SK-N-MC (cell line): ENCODE results near the gene CACNA2D2.

Source experiments
- DNase-seq: peaks from one replicate; pipeline ENCODE4 v3.0.0-alpha.2; 2011; ENCODE audit warnings: low read depth, low spot score
- H3K27ac ChIP-seq: fragments of 200-600 bp; sonication (generic); 2 replicates; pipeline ENCODE4 v1.5.1; 2016; ENCODE audit warnings: mixed run types
- H3K36me3 ChIP-seq: fragments of 200-600 bp; sonication (generic); 2 replicates; pipeline ENCODE4 v1.6.1; 2017; ENCODE audit warnings: antibody characterized with exemption, low read length, mixed read lengths; ENCODE audit not compliant: insufficient read depth
- H3K4me3 ChIP-seq: fragments of 200-600 bp; sonication (generic); 2 replicates; pipeline ENCODE4 v1.5.1; 2016
- H3K9ac ChIP-seq: fragments of 200-600 bp; sonication (generic); 2 replicates; pipeline ENCODE4 v1.8.0; 2017; ENCODE audit warnings: mixed run types, mixed read lengths; ENCODE audit not compliant: insufficient read length
- H3K9me3 ChIP-seq: fragments of 200-600 bp; sonication (generic); 2 replicates; pipeline ENCODE4 v1.6.1; 2017; ENCODE audit warnings: low read depth, mild to moderate bottlenecking, antibody characterized with exemption, low read length, moderate library complexity, mixed read lengths
- EZH2 ChIP-seq: fragments of 200-600 bp; sonication (generic); IDR thresholded peaks from one replicate; pipeline ENCODE4 v1.6.1; 2017; ENCODE audit warnings: antibody characterized with exemption
- FOXP2 ChIP-seq: optimal IDR thresholded peaks from 2 replicates; pipeline ENCODE3; 2011; ENCODE audit warnings: mild to moderate bottlenecking, moderate library complexity; ENCODE audit not compliant: insufficient read depth; ENCODE audit errors: extremely low read length, control extremely low read depth
- POLR2AphosphoS5 ChIP-seq: IDR thresholded peaks from 2 replicates; pipeline ENCODE4 v1.6.1; 2012; ENCODE audit warnings: mild to moderate bottlenecking, low read depth, low read length, borderline replicate concordance

CACNA2D2 gene

GRCh38 chr3:50401978-50402595 is 101.3 kb downstream of the CACNA2D2 start:
- H3K27ac ChIP-seq = no peak overlapping the region
- no peak overlapping the region for H3K9ac ChIP-seq
- no peaks in the 10 kb centered on the region for H3K9me3 ChIP-seq
- no peak for DNase-seq
- no peaks in the 10 kb centered on the region for H3K36me3 ChIP-seq
- no peak overlapping the region for H3K4me3 ChIP-seq
- TF ChIP-seq FOXP2 (no peak), EZH2 (no peak), POLR2AphosphoS5 (no peak)

- Histone ChIP-seq H3K4me3 (no peak overlapping the region), H3K9ac (no peak overlapping the region), H3K9me3 (no peaks in the 10 kb centered on the region), H3K27ac (no peak overlapping the region), H3K36me3 (no peaks in the 10 kb centered on the region)
- DNase-seq = no peak
- TF ChIP-seq EZH2 (no peak), FOXP2 (no peak), POLR2AphosphoS5 (no peak)
These were observed 106.9 kb downstream of the CACNA2D2 start for GRCh38 chr3:50396502-50396901.

- Histone ChIP-seq H3K4me3 (no peak overlapping the region), H3K9me3 (no peaks in the 10 kb centered on the region), H3K27ac (no peak overlapping the region), H3K36me3 (no peaks in the 10 kb centered on the region), H3K9ac (no peak overlapping the region)
- TF ChIP-seq POLR2AphosphoS5 (no peak), FOXP2 (no peak), EZH2 (no peak)
- DNase-seq = no peak
These were observed 108.2 kb downstream of the CACNA2D2 start for GRCh38 chr3:50395070-50395860.

DNA sequence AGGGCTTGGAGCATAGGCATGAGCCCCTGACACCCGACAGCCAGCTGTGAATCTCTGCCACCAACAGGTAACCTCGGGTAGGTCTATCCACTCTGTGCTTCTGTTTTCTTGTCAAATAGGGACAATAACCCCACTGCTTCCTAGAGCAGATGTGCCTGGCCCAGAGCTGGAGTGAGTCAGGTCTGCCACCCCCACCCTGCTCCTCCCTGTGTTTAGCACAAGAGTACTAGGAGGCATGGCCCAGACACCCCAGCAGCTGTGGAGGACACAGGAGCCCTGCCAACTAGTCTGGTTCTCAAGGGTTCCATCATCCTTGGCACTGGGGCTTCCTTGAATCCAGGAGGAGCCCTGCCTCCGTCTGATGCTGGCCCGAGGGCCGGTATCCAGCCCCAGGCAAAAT is 110.4 kb downstream of the CACNA2D2 start:
- Histone ChIP-seq H3K9me3 (no peaks in the 10 kb centered on the region), H3K4me3 (no peak overlapping the region), H3K9ac (no peak overlapping the region), H3K27ac (no peak overlapping the region), H3K36me3 (no peaks in the 10 kb centered on the region)
- no peak for DNase-seq
- no peak for TF ChIP-seq EZH2
- TF ChIP-seq FOXP2 = no peak
- no peak for TF ChIP-seq POLR2AphosphoS5

- no peaks in the 10 kb centered on the region for H3K9me3 ChIP-seq
- TF ChIP-seq FOXP2 (no peak), POLR2AphosphoS5 (no peak), EZH2 (no peak)
- no peak overlapping the region for H3K4me3 ChIP-seq
- H3K27ac ChIP-seq = no peak overlapping the region
- DNase-seq = no peak
- H3K36me3 ChIP-seq = no peaks in the 10 kb centered on the region
- no peak overlapping the region for H3K9ac ChIP-seq
These were observed 111.2 kb downstream of the CACNA2D2 start for GRCh38 chr3:50392101-50392715.

DNA sequence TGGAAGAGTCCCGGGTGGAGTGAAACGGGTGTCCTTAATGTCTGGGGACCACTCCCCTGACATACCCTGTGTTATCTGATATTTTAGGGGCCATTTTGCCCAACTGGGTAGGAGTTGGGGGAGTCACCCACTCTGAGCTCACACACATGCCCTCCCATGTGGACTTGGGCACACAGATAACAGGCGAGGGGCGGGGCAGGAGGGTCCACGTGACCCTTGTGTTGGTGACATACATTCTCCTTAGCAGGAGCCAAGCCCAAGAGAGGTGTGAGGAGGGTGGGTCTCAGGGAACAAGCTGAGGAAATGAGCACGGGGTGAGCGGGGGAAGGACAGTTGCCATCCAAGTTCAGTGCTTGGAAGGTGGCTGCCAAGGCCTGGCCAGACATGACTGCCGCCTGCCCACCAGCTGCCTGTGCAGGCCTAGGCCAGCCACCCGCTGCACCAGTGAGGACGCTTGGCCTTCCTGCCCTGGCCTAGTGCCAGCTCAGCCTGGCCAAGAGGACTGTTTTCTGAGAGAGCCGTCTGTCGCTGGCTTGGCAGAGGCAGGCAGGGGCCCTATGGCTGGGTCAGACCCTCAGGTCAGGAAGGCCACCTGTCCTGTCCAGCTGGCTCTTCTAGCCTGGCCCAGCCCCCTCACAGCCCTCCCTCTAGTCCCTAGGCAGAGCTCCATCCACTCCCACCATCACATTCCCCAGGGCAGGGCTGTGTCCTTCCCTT is 112.8 kb downstream of the CACNA2D2 start:
- H3K9ac ChIP-seq = no peak overlapping the region
- no peak overlapping the region for H3K4me3 ChIP-seq
- no peak overlapping the region for H3K27ac ChIP-seq
- TF ChIP-seq EZH2 = no peak
- no peak for TF ChIP-seq POLR2AphosphoS5
- no peaks in the 10 kb centered on the region for H3K36me3 ChIP-seq
- no peaks in the 10 kb centered on the region for H3K9me3 ChIP-seq
- DNase-seq = no peak

GRCh38 chr3:50389414-50389767 is 114.0 kb downstream of the CACNA2D2 start:
- no peak for DNase-seq
- TF ChIP-seq EZH2 = no peak
- TF ChIP-seq POLR2AphosphoS5 = no peak
- TF ChIP-seq FOXP2 = no peak

DNA sequence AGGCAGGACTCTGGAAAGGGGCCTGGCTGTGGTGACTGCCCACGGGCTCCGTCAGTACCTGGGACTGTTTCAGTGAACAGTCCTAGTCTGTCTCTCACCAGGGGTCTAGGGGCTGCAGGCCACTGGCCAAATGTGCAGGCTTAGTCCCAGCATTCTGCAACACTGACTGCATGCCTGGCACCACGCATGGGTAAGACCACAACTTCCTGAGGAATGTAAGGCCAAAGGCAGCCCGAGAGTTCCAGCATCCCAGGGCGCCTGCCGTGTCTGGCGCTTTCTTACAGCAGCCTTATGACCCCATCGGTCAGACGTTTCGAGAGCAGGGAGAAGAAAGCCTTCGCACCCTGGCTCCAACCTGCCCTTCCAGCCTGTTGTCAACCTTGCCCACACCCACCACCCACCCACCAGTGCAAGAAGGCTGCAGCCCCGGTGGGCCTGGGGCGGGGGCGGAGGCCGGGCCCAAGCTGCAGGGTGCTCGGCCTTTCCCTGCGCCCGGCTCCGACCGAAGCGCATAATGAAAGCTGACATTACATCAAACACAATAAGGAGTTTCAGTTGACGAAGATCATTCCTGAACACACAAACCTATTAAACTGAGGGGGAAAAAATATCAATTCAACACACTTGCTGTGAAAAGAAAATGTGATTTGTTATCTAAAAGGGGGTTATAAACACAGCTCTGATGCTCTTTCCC is 114.6 kb downstream of the CACNA2D2 start:
- Histone ChIP-seq H3K9ac (no peak overlapping the region), H3K36me3 (no peaks in the 10 kb centered on the region), H3K9me3 (no peaks in the 10 kb centered on the region), H3K4me3 (no peak overlapping the region), H3K27ac (no peak overlapping the region)
- TF ChIP-seq POLR2AphosphoS5 = no peak
- TF ChIP-seq EZH2 = no peak
- DNase-seq = no peak

More at GRCh38 chr3:50389414-50389767, 114.0 kb downstream of the CACNA2D2 start:
- Histone ChIP-seq H3K9me3 (no peaks in the 10 kb centered on the region), H3K9ac (no peak overlapping the region), H3K4me3 (no peak overlapping the region), H3K27ac (no peak overlapping the region), H3K36me3 (no peaks in the 10 kb centered on the region)
